ENCODE results near the gene SERPINA3. TPM values are rescaled to one million over a fixed set of nuclear protein-coding genes. Genes with fewer than 3 reads are reported as not detected.

Gene SERPINA3
- total and polyA plus RNA-seq, 2 donors (not counting 1 experiment from before 2014, with no cell fraction given), result 0.47 to 0.50 TPM

DNA sequence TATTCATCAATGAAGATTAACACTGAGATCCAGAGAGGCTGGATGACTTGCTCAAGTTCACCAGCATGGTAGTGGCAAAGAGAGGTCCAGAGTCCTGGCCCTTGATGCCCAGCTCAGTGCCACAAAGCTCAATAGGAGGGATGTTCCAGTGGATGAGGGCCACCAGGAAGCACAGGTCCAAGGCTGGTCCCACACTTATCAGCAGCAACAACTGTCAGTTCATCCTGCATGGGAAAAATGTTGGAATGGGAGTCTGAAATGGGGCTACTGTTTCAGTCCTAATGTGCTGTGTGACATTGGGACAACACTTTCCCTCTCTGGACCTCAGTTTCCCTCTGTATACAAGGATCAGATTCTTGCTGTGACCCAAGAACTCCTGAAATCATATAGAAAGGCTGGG lies 19.7 kb upstream of the SERPINA3 start:
- Histone ChIP-seq H3K4me3 (replicated peaks in 1 of 4; ENCODE audit: control extremely low read depth in 1 of 4, insufficient read depth in 1 of 4, low read depth in 3 of 4, low read length in 4 of 4) (no peak overlapping the region), H2AFZ (ENCODE audit: low read length) (no peak overlapping the region), H3K79me2 (ENCODE audit: control insufficient read depth, insufficient read depth, low read length) (no peaks in the 10 kb centered on the region), H3K4me2 (ENCODE audit: extremely low read depth, insufficient read depth, low read length) (no peak overlapping the region), H3K4me1 (ENCODE audit: control insufficient read depth, extremely low read depth, insufficient read depth, low read length) (no peaks in the 10 kb centered on the region), H3K27me3 (ENCODE audit: control insufficient read depth, insufficient read depth, low read length) (no peaks in the 10 kb centered on the region), H3K9ac (ENCODE audit: insufficient read depth, low read length) (no peak overlapping the region), H3K36me3 (ENCODE audit: control insufficient read depth, insufficient read depth, low read length) (no peaks in the 10 kb centered on the region), H3K9me3 (ENCODE audit: control insufficient read depth, insufficient read depth, low read depth, low read length) (no peaks in the 10 kb centered on the region), H4K20me1 (ENCODE audit: control insufficient read depth, extremely low read depth, insufficient read depth, low read length) (no peaks in the 10 kb centered on the region), H3K27ac (ENCODE audit: insufficient read depth, low read length) (no peak overlapping the region)
- DNase-seq (ENCODE audit: low read depth in 2 of 2), result no peak
- TF ChIP-seq EZH2 (IDR thresholded peaks at IDR 0.05; ENCODE audit: low read length, missing control alignments), result no peak
- TF ChIP-seq, protein P1, sequence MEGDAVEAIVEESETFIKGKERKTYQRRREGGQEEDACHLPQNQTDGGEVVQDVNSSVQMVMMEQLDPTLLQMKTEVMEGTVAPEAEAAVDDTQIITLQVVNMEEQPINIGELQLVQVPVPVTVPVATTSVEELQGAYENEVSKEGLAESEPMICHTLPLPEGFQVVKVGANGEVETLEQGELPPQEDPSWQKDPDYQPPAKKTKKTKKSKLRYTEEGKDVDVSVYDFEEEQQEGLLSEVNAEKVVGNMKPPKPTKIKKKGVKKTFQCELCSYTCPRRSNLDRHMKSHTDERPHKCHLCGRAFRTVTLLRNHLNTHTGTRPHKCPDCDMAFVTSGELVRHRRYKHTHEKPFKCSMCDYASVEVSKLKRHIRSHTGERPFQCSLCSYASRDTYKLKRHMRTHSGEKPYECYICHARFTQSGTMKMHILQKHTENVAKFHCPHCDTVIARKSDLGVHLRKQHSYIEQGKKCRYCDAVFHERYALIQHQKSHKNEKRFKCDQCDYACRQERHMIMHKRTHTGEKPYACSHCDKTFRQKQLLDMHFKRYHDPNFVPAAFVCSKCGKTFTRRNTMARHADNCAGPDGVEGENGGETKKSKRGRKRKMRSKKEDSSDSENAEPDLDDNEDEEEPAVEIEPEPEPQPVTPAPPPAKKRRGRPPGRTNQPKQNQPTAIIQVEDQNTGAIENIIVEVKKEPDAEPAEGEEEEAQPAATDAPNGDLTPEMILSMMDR (conservative IDR thresholded peaks at IDR 0.05 in 1 of 2, IDR thresholded peaks at IDR 0.05 in 1 of 2; ENCODE audit: low read depth in 1 of 2, low read length in 2 of 2), result no peak

DNA sequence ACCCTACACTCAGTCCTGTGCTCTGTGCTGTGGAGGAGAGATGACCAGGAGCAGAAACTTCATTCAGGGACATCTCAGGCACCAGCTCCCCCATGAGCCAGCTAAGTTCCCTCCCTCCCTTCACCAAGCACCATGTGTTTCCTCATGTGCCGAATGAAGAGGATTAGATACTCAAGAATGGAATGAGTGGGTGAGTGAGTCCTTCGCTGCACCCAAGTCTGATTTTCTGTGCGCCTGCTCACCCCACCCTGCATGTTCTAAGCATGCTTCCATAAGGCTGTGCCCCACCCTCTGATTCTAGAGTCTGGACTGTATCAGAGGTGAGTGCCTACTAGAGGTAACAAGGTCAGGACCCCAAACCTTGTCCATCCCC lies 18.8 kb upstream of the SERPINA3 start:
- TF ChIP-seq, protein P1 (conservative IDR thresholded peaks at IDR 0.05 in 1 of 2, IDR thresholded peaks at IDR 0.05 in 1 of 2; ENCODE audit: low read depth in 1 of 2, low read length in 2 of 2), result no peak
- TF ChIP-seq EZH2 (IDR thresholded peaks at IDR 0.05; ENCODE audit: low read length, missing control alignments), result no peak
- no peaks in the 10 kb centered on the region for H3K79me2 ChIP-seq (ENCODE audit: control insufficient read depth, insufficient read depth, low read length)
- no peak for DNase-seq (ENCODE audit: low read depth in 2 of 2)
- H4K20me1 ChIP-seq (ENCODE audit: control insufficient read depth, extremely low read depth, insufficient read depth, low read length), result no peaks in the 10 kb centered on the region
- no peak overlapping the region for H3K4me3 ChIP-seq (replicated peaks in 1 of 4; ENCODE audit: control extremely low read depth in 1 of 4, insufficient read depth in 1 of 4, low read depth in 3 of 4, low read length in 4 of 4)
- H3K36me3 ChIP-seq (ENCODE audit: control insufficient read depth, insufficient read depth, low read length), result no peaks in the 10 kb centered on the region
- no peak overlapping the region for H2AFZ ChIP-seq (ENCODE audit: low read length)
- no peak overlapping the region for H3K27ac ChIP-seq (ENCODE audit: insufficient read depth, low read length)
- no peaks in the 10 kb centered on the region for H3K27me3 ChIP-seq (ENCODE audit: control insufficient read depth, insufficient read depth, low read length)
- no peak overlapping the region for H3K9ac ChIP-seq (ENCODE audit: insufficient read depth, low read length)
- no peaks in the 10 kb centered on the region for H3K4me1 ChIP-seq (ENCODE audit: control insufficient read depth, extremely low read depth, insufficient read depth, low read length)
- H3K4me2 ChIP-seq (ENCODE audit: extremely low read depth, insufficient read depth, low read length), result no peak overlapping the region
- no peaks in the 10 kb centered on the region for H3K9me3 ChIP-seq (ENCODE audit: control insufficient read depth, insufficient read depth, low read depth, low read length)

DNA sequence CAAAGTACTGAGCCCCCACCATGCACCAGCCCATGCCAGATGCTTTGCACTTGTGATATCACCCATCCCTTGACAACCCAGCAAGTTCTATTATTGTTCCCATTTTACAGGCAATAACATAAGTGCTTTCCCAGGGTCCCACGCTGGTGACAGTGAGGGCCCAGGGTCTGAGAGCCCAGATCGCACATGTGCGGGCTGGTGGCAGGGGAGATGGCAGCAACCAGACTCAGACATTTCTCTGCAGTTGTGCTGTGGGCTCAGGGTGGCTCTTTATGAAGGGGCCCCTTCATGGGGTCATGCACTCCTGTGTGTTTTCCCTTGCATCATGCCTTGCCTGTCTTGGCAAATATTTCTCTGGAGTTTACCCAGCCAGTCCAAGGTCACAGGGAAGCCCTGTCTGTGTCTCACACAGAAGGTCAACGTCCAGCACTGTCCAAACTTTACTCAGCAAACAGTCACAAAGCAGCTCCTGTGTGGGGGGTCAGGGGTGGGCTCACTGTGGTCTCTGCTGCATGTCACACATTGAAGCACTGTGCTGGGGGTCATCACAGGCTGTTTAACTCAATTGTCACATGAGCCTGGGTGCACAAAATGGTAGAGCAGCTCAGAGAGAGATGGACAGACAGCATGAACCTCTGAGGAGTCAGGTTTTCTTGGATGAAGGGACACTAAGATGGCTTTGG lies 18.3 kb upstream of the SERPINA3 start:
- H3K9me3 ChIP-seq (ENCODE audit: control insufficient read depth, insufficient read depth, low read depth, low read length), result no peaks in the 10 kb centered on the region
- no peak overlapping the region for H3K27ac ChIP-seq (ENCODE audit: insufficient read depth, low read length)
- DNase-seq (ENCODE audit: low read depth in 2 of 2), result no peak
- no peaks in the 10 kb centered on the region for H4K20me1 ChIP-seq (ENCODE audit: control insufficient read depth, extremely low read depth, insufficient read depth, low read length)
- H3K4me1 ChIP-seq (ENCODE audit: control insufficient read depth, extremely low read depth, insufficient read depth, low read length), result peaks cover 1% of the 10 kb centered on the region
- H2AFZ ChIP-seq (ENCODE audit: low read length), result no peak overlapping the region
- TF ChIP-seq EZH2 (IDR thresholded peaks at IDR 0.05; ENCODE audit: low read length, missing control alignments), result no peak
- TF ChIP-seq, protein P1 (conservative IDR thresholded peaks at IDR 0.05 in 1 of 2, IDR thresholded peaks at IDR 0.05 in 1 of 2; ENCODE audit: low read depth in 1 of 2, low read length in 2 of 2), result no peak
- H3K79me2 ChIP-seq (ENCODE audit: control insufficient read depth, insufficient read depth, low read length), result no peaks in the 10 kb centered on the region
- no peaks in the 10 kb centered on the region for H3K27me3 ChIP-seq (ENCODE audit: control insufficient read depth, insufficient read depth, low read length)
- H3K36me3 ChIP-seq (ENCODE audit: control insufficient read depth, insufficient read depth, low read length), result no peaks in the 10 kb centered on the region
- no peak overlapping the region for H3K4me3 ChIP-seq (replicated peaks in 1 of 4; ENCODE audit: control extremely low read depth in 1 of 4, insufficient read depth in 1 of 4, low read depth in 3 of 4, low read length in 4 of 4)
- no peak overlapping the region for H3K4me2 ChIP-seq (ENCODE audit: extremely low read depth, insufficient read depth, low read length)
- no peak overlapping the region for H3K9ac ChIP-seq (ENCODE audit: insufficient read depth, low read length)
